Left forelimb (tissue), 1 donor: Measurements from ENCODE around the gene LUC7L2.
"Not testable (repeated sequence)": the region's sequence is repeated elsewhere in the genome, so short reads cannot be mapped to it uniquely, and the experiment has no call there.

Experiments used
- DNase-seq: peaks from one replicate; pipeline ENCODE4 v3.0.0-alpha.2; 2018; ENCODE audit warnings: low spot score

The LUC7L2 gene

GRCh38 chr7:139359366-139360209 lies at the start of gene LUC7L2:
Gene LUC7L2, plus strand, starts transcription at chr7:139359894. Its CDS starts 368 bp downstream, at chr7:139360262.
- peak; percentile 100 for DNase-seq

GRCh38 chr7:139317939-139318505 lies 41.7 kb upstream of the LUC7L2 start:
- no peak for DNase-seq

GRCh38 chr7:139321071-139321745 lies 38.5 kb upstream of the LUC7L2 start:
- DNase-seq = no peak

- not testable (repeated sequence) for DNase-seq
Measured at GRCh38 chr7:139324709-139325108, 35.0 kb upstream of the LUC7L2 start.

DNA sequence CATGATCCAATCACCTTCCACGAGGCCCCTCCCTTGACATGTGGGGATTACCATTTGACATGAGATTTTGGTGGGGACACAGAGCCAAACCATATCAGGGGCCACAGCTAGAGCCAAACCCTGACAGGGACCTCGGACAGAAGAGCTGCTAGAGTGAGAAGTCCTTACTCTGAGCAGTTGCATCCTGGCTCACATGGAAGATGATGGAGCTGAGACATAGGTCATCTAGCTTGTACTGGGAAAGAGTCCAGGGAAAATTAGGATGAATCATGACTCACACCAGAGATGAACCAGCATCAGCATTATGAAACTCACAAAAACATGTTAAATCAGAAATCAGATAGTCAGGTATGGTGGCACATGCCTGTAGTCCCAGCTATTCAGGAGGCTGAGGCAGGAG lies 31.3 kb upstream of the LUC7L2 start:
- DNase-seq = no peak

DNA sequence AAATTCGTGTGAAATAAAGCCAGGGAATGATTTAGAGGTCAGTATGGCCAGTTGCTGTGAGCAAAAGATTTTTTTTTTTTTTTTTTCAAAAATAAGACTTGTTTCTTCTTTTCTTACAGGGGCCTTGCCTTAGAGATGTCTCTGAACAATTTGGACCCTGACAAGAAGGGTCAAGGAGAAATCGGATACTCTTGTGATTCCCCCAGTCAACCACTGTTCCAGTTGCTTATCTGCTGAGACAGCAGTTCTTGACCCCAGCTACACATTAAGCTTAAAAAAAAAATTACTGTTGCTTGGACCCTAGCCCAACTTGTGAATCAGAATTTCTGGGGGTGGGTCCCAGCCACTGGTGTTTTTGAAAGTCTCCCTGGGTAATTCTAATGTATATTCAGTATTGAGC lies 30.6 kb upstream of the LUC7L2 start:
- no peak for DNase-seq

- DNase-seq = no peak
Measured at GRCh38 chr7:139330333-139331030, 29.2 kb upstream of the LUC7L2 start.

DNA sequence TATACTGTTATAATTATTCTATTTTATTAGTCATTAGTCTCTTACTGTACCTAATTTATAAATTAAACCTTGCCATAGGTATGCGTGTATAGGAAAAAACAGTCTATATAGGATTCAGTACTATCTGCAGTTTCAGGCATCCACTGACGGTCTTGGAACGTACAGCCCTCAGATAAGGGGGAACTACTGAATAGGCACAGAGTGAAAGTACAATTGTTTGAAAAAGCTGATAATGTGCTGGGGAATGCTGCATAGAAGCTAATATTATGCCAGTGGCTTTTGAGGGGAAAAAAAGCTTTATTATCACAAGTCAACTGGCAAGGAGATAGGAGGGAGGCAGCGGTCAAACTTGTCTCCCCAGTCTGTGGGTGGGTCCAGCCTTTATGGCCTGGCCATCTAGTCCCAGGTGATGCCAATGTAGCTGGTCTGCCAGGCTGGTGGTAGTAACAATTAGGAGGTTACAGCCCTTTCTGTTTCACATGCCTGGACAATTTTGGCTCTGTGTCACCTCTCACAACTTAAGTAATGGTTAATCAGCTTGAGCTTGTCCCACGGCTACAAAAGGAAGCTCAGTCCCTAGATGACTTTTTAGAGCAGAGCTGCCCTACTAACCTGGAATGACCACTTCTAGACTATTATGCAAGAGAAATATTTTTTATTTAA lies 26.9 kb upstream of the LUC7L2 start:
- DNase-seq = no peak

GRCh38 chr7:139333443-139333842 lies 26.3 kb upstream of the LUC7L2 start:
- DNase-seq = not testable (repeated sequence)

- no peak for DNase-seq
Measured at GRCh38 chr7:139334399-139335150, 25.1 kb upstream of the LUC7L2 start.

DNA sequence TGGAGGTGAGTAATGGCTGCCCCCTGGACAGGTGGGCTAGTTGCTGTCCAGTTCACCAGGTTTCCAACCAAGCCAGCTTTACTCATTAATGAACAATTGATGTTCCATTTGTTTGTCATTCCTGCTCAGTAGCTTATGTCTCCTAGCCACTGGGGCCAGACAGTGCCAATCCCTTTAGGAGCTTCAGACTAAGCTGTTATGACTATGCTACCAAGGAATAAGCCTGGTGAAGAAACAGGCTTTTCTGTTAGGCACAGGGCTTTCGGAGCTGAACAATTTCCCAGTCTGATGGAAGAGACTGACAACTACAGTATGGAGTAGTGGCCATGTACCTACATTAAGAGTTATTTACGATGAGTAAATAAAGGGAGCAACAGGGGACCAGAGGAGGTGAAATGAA lies 20.7 kb upstream of the LUC7L2 start:
- DNase-seq = no peak

DNA sequence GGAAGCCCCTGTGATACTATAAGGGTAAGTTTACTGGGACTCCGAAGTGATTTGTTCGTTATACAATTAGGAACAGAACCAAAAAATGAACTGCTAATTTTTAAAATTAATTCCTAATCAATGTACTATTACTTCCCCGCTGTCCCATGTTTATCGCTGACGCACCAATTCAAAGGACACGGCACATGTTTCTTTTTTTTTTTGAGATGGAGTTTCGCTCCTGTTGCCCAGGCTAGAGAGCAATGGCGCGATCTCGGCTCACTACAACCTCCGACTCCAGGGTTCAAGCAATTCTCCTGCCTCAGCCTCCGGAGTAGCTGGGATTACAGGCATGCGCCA lies 20.0 kb upstream of the LUC7L2 start:
- no peak for DNase-seq

GRCh38 chr7:139340037-139340807 lies 19.5 kb upstream of the LUC7L2 start:
- DNase-seq = peak; percentile 99

- DNase-seq = no peak
Measured at GRCh38 chr7:139340808-139341057, 19.0 kb upstream of the LUC7L2 start.

DNA sequence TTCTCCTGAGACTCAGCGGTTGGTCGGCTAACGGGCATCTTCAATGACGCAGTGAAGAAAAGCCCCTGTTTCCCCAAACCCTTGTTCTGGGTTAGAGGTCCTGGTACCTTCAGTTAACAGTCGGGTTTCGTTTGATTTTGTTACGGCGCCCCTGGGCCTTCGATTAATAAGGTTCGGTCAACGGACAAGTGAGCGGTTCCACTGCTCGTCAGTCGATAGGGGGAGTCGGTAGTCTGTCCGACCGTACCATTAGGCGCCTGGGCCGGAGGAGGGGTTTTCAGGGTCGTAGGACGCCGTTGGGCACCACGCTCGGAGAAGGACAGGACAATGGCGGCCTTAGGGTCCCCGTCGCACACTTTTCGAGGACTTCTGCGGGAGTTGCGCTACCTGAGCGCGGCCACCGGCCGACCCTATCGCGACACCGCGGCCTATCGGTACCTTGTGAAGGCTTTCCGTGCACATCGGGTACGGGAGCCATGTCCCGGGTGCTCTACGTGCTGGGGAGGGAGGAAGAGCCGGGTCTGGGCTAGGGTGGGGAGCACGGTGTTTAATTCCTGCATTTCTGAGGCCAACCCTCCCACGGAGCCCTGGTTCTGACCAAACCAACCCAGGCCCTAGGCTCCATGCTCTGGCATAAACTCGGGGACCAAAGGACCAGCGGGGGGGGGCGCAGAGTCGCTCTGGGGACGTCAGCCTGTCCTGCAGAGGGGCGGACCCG lies 18.5 kb upstream of the LUC7L2 start, which contains the start of gene FMC1:
Gene FMC1 (plus strand): TSS at position 280 of the 718 bp plus-strand sequence. CDS start 48 bp downstream, at position 328.
- peak; percentile 93 for DNase-seq

GRCh38 chr7:139341776-139342226 lies 17.9 kb upstream of the LUC7L2 start:
- no peak for DNase-seq

- DNase-seq = no peak
Measured at GRCh38 chr7:139345042-139345441, 14.7 kb upstream of the LUC7L2 start.

GRCh38 chr7:139351027-139351426 lies 8.7 kb upstream of the LUC7L2 start:
- DNase-seq = no peak

- no peak for DNase-seq
Measured at GRCh38 chr7:139354729-139355128, 5.0 kb upstream of the LUC7L2 start.

DNA sequence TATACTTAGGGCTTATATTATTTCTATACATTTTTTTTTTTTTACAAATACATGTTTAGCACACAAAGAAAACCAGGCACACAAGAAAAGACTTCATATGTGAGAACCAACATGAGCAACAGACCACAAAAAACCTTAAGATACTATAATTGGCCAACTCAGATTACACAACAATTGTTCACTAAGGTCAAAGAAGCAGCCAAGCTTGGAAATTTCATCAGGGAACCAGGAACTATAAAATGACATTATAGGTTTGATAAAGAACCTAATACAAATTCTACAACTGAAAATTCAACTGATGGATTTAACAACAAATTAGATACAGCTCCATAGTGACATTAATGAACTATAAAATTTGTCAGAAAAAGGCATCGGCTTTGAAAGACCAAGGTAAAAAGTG lies 4.4 kb upstream of the LUC7L2 start:
- no peak for DNase-seq
